Hepatic stellate cell (primary cell): ENCODE data around the gene LRIG3.
"Not testable (repeated sequence)": the region's sequence is repeated elsewhere in the genome, so short reads cannot be mapped to it uniquely, and the experiment has no call there.

Experiments
- DNase-seq: peaks from one replicate; pipeline ENCODE4 v3.0.0; 2011; ENCODE audit warnings: low spot score

LRIG3 gene

GRCh38 chr12:58920102-58920960 lies at the start of gene LRIG3:
TSS of gene LRIG3 (minus strand) at chr12:58920504. CDS start at chr12:58920235, 269 bp downstream.
- peak; percentile 87 for DNase-seq

- no peak for DNase-seq
Measured at GRCh38 chr12:58969237-58969636, 48.9 kb upstream of the LRIG3 start.

DNA sequence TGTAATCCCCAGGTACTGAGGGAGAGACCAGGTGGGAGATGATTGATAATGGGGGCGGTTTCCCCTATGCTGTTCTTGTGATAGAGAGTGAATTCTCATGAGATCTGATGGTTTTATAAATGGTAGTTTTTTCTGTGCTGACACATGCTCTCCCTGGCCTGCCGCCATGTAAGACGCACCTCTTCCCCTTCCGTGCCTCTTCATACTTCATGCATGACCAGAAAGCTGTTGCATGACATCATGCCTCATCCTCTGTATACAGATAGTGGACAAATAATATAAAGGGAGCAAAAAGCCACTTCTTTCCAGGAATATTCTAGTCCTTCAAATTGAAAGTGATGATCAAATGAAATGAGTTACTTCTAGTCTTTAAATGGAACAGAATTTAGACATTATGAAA lies 47.3 kb upstream of the LRIG3 start:
- no peak for DNase-seq

- DNase-seq, result no peak
Measured at GRCh38 chr12:58966939-58967338, 46.6 kb upstream of the LRIG3 start.

DNA sequence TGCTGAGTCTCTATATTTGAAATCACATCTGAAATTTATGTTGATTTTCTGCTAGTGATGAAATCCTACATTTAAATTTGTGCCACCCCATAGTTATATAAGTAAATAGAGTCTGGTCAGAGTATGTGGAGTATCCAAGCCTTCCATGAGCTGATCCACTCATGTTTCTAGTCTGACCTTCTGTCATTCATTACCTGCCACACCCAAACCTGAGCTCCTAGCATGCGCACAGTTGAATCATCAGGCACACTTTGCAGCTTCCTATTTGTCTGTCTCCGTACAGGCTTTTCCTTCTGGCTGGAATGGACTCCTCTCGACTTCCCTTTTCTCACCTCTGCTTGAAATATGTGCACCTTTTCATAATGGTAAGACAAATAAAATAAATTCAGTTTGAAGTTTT lies 45.3 kb upstream of the LRIG3 start:
- no peak for DNase-seq

- DNase-seq, result no peak
Measured at GRCh38 chr12:58963844-58964243, 43.5 kb upstream of the LRIG3 start.

- DNase-seq, result peak; percentile 4
Measured at GRCh38 chr12:58961906-58962305, 41.6 kb upstream of the LRIG3 start.

GRCh38 chr12:58961166-58961565 lies 40.9 kb upstream of the LRIG3 start:
- DNase-seq, result no peak

- no peak for DNase-seq
Measured at GRCh38 chr12:58959639-58960300, 39.5 kb upstream of the LRIG3 start.

DNA sequence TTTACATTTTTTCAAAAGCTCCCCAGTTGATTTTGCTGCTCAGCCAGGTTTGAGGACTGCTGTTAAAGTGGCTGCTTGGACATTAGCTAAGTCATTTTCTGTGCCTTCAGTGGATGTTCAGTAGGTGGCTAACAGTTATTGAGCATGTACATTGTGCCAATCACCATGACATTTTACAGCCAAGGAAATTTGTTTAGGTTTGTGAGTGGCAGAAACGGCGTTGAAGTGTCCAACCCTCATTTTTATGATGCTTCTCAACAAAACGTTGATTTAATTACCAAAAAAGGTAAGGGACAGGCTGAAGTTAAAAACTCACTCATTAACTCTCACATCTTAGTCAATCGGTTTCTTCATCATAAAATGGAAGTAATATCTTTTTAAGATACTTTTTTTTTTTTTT lies 37.0 kb upstream of the LRIG3 start:
- no peak for DNase-seq

DNA sequence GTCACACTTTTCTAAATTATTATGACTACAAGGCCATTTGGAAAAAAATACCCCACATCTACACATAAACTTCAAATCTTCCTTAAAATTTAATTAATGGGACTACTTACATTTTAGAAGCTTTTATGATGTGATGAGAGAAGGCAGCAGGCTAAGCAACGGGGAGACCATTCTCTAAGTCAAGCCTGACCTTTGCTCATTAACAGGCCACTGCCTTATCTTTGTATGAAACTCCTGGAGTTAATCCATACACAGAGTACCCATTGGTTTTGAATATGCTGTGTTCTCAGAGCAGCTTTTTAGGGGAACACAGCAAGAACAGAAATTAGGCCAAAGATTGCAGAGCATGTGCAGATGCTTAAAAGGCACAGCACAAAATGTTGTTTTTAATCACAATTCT lies 35.5 kb upstream of the LRIG3 start:
- no peak for DNase-seq

GRCh38 chr12:58954002-58954401 lies 33.7 kb upstream of the LRIG3 start:
- no peak for DNase-seq

DNA sequence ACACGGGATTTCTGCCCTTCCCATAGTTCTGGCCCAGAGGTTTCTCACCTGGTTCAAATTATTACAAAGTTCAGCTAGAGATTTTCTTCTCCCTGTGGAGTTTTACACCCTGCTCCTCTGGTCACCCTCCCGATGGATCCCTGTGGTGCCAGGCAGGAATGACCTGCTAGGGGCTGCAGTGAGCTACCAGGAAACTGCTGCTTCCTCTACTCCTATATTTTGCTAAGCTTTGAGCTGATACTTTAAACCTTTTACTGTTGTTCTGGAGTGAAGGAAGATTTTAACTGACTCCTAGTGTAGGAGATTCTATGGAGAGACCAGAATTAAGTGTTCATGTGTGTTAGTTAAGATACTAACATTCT lies 30.4 kb upstream of the LRIG3 start:
- no peak for DNase-seq

- not testable (repeated sequence) for DNase-seq
Measured at GRCh38 chr12:58949954-58950738, 29.8 kb upstream of the LRIG3 start.

DNA sequence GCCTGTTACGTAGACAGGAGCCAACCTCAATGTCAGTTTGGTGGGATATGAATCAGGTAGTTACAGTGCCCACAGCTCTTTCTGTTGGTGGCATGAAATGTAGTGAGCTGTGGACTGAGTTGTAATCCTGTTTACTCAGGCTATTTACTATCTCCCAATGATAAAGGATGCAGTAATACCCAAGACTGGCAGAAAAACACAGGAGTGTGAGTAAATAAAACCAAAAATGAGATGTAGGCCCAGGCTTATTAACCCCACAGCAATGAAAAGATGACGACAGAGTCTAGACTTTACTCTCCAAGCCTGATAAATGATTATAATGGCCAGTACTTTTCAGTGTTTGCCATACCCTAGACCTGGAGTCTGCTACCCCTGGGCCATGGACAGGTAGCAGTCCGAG lies 22.8 kb upstream of the LRIG3 start:
- DNase-seq, result no peak

DNA sequence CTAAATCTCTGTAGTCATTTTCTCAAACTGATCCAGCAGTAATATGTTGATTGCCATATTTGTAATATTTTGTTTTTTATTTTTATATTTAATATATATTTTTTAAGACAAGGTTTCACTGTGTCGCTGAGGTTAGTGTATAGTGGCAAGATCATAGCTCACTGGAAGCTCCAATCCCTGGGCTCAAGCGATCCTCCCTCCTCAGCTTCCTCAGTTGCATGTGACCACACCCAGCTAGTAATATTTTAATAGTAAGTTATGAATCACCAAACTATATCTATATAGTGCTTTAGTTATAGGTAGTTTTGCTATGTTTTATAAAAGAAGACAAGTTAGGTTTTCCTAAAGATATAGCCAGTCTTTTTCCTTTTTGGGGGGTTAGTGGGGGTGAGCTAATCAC lies 22.0 kb upstream of the LRIG3 start:
- DNase-seq, result no peak

- no peak for DNase-seq
Measured at GRCh38 chr12:58939399-58940100, 19.2 kb upstream of the LRIG3 start.

GRCh38 chr12:58938440-58938839 lies 18.1 kb upstream of the LRIG3 start:
- DNase-seq, result no peak

- no peak for DNase-seq
Measured at GRCh38 chr12:58934528-58934927, 14.2 kb upstream of the LRIG3 start.

DNA sequence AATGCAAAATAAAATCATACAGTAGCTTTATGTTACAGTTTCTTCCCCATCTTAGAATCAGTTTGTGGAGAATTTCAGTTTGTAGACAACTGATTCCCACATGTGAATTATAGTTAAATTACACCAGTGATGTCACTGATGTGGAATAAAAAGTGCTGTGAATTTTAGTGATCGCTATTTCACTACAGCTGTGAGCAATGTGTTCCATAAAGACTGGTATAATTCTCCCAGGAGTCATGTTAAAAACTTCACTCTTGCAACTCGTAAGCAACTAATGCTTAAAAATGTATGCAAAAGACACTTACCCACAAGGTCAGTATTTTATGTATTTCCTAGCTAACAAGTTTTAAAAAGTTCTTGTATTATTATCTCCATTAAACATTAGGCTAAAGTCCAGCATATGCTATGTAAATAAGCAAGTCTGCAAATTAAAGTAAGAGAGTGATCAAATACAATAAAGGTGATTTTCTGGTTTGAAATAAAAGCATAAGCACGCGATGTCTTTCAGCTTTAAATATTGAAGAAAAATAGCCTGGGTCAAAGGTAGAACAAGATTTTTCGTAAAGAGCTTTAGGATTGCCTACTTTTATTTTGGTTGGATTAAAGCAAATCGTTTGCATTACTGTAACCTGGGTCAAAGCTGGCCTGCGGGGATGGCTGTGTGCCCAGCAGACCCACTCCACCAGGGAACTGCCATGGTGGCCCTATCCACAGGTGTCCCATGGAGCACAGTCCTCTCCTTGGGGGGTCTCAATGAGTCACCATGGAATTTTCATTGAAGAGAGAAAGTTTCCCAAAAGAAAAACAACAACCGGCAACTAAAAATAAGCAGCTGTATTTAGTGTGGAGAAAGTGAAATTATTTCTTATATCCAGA lies 12.7 kb upstream of the LRIG3 start:
- DNase-seq, result no peak

DNA sequence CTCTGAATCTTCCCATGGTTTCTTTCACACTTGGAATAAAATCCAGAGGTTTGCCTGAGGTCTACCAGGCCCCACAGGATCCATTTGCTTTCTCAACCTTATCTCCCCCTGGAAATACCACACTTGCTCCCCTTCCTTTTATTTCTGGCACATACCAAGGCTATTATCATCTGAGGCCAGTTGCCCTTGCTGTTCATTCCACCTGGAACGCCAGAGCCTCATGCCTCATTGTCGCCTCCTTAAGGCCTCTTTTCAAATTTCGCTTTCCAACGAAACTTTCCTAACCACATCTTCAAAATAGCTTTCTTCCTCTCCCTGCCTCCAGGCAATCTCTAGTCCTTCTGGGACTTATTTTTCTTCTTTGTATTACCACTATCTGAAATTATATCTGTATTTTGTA lies 11.2 kb upstream of the LRIG3 start:
- no peak for DNase-seq
